PFSK-1 (cell line): Measurements from ENCODE around the gene COLEC12.

Source experiments
- FOXP2 ChIP-seq: optimal IDR thresholded peaks from 2 replicates; pipeline ENCODE3; 2011; ENCODE audit warnings: borderline replicate concordance, control low read depth, inconsistent platforms; ENCODE audit not compliant: insufficient read depth; ENCODE audit errors: extremely low read length, extremely low read depth
- POLR2AphosphoS5 ChIP-seq: IDR thresholded peaks from 2 replicates; pipeline ENCODE4 v1.6.1; 2012; ENCODE audit warnings: low read depth, mild to moderate bottlenecking, control low read depth, low read length, moderate library complexity
- SIN3A ChIP-seq: IDR thresholded peaks from 2 replicates; pipeline ENCODE4 v1.6.1; 2012; ENCODE audit warnings: mild to moderate bottlenecking, low read length, moderate library complexity, borderline replicate concordance; ENCODE audit not compliant: insufficient read depth
- TAF1 ChIP-seq: IDR thresholded peaks from 2 replicates; pipeline ENCODE4 v1.6.1; 2012; ENCODE audit warnings: low read length, control low read depth, borderline replicate concordance; ENCODE audit not compliant: insufficient read depth
- TF ChIP-seq, protein P1 (sequence below), 2 experiments: IDR thresholded peaks; 2 replicates each; pipeline versions ENCODE4 v1.6.1 to v1.8.0; 2011 to 2012; ENCODE audit warnings: low read depth in 2 of 2, low read length in 2 of 2, control low read depth in 1 of 2, inconsistent platforms in 1 of 2, mild to moderate bottlenecking in 1 of 2, moderate library complexity in 1 of 2; ENCODE audit not compliant: insufficient read depth in 1 of 2

COLEC12 gene

DNA sequence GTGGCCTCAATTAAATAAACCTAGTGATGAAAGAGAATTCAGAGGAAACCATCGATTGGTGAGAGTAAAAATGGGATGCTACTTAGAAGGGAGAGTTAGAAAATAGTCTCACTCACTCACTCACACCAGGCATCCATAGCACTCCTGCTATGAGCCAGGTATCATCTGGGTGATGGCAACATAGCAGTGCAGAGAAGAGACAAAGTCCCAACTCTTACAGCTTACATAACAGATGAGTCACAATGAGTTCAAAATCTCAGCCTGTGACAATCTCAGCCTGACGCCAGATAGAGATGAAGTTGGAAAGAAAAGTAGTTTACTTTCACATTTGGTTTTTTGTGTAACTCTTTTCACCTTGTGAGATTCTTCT lies 177.3 kb downstream of the COLEC12 start:
- TF ChIP-seq POLR2AphosphoS5 = no peak
- TF ChIP-seq, protein P1, sequence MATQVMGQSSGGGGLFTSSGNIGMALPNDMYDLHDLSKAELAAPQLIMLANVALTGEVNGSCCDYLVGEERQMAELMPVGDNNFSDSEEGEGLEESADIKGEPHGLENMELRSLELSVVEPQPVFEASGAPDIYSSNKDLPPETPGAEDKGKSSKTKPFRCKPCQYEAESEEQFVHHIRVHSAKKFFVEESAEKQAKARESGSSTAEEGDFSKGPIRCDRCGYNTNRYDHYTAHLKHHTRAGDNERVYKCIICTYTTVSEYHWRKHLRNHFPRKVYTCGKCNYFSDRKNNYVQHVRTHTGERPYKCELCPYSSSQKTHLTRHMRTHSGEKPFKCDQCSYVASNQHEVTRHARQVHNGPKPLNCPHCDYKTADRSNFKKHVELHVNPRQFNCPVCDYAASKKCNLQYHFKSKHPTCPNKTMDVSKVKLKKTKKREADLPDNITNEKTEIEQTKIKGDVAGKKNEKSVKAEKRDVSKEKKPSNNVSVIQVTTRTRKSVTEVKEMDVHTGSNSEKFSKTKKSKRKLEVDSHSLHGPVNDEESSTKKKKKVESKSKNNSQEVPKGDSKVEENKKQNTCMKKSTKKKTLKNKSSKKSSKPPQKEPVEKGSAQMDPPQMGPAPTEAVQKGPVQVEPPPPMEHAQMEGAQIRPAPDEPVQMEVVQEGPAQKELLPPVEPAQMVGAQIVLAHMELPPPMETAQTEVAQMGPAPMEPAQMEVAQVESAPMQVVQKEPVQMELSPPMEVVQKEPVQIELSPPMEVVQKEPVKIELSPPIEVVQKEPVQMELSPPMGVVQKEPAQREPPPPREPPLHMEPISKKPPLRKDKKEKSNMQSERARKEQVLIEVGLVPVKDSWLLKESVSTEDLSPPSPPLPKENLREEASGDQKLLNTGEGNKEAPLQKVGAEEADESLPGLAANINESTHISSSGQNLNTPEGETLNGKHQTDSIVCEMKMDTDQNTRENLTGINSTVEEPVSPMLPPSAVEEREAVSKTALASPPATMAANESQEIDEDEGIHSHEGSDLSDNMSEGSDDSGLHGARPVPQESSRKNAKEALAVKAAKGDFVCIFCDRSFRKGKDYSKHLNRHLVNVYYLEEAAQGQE (IDR thresholded peaks at IDR 0.05; ENCODE audit: insufficient read depth in 1 of 2, low read depth in 2 of 2, low read length in 2 of 2) = no peak

DNA sequence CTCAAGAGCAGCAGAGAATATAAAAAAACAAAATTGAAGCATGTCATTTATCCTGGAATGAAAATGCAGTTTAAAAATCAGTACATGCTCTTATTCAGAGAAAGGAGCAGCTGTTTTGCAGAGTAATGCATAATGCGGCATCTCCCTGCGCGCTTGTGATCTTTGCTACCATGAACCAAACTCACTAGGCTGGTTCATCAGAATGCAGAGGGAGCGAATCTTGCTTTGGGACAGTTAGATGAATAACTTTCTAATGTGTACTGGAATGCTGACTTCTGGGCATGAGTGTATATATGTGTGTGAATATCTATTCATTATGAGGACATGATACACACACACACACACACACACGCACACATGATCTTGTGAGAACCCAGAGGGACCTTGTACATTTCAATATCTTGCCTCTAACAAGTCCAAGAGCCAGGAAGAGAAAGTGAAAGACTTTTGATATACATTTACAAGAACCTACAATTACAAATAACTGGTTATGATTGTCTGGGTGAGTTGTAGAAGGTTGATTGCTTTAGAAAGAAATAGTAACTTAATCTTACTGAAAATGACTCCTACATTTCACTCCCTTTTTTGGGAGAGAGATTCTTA lies 178.5 kb downstream of the COLEC12 start:
- TF ChIP-seq, protein P1 (IDR thresholded peaks at IDR 0.05; ENCODE audit: insufficient read depth in 1 of 2, low read depth in 2 of 2, low read length in 2 of 2) = no peak
- TF ChIP-seq TAF1 = no peak
- TF ChIP-seq FOXP2 = no peak
- TF ChIP-seq POLR2AphosphoS5 = no peak
- TF ChIP-seq SIN3A = no peak

DNA sequence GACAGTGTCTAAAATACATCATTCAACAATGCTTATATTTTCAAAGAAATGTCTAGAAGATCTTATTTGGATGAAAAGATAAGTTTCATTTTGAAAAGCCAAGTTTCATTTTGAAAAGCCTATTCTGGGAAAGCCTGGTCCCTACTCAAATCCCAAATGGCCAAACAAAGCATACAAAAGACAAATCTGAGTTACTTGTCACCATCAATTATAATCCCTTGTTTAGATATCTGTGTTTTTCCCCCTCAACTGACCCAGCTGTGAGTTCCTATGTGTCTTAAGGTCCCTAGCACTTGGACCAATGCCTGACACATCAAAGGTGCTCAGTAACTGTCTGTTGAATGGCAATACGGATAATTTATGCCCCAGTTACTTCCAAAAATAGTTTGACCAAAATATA lies 180.3 kb downstream of the COLEC12 start:
- TF ChIP-seq, protein P1 (IDR thresholded peaks at IDR 0.05; ENCODE audit: insufficient read depth in 1 of 2, low read depth in 2 of 2, low read length in 2 of 2) = no peak
- no peak for TF ChIP-seq POLR2AphosphoS5
- no peak for TF ChIP-seq FOXP2
- no peak for TF ChIP-seq SIN3A
- TF ChIP-seq TAF1 = no peak

DNA sequence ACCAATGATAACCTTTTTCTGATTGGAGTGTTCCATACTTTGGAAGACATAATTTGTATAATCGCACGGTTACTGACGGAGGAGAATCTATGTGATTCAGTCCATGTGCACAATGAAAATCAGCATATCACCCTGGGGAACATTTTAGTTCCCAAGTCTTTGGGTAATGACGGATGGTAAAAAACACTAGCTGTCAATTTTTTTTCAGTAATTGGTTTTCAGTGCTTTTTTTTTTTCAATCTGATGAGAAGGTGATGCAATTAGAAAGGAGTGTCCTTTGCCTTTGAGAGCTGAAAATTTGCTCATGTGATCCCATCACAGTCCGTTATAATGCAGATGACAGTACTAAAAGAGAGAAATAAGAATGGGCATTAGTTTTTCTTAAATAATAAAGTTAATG lies 180.8 kb downstream of the COLEC12 start:
- TF ChIP-seq POLR2AphosphoS5 = no peak
- no peak for TF ChIP-seq SIN3A
- TF ChIP-seq TAF1 = no peak
- no peak for TF ChIP-seq FOXP2
- TF ChIP-seq, protein P1 (IDR thresholded peaks at IDR 0.05; ENCODE audit: insufficient read depth in 1 of 2, low read depth in 2 of 2, low read length in 2 of 2) = no peak

DNA sequence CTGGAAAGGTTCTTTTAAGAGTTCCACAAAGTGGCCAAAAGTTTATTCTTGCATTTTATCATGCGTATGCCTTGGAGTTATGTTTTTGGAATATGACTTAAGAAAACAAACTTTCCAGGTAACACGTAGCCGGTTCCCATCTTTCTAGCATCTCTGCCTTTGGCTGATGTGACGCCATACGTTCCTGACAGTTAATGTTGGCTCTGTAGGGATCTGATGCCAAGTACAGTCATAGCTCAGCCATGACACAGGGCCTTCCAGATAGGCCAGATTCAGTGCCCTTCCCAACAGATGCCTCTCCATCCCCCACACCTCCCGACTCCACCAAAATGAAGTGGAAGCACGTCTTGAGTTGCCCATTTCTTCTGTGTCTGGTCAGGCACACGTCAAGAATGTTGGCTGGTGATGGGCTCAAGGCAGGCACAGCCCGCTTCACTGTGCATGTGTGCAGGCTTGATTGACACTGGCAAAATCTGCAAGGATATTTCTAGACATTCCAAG lies 181.7 kb downstream of the COLEC12 start:
- TF ChIP-seq TAF1 = no peak
- TF ChIP-seq FOXP2 = no peak
